ENCODE results near the gene TSPAN15.

- TF ChIP-seq, protein P1, sequence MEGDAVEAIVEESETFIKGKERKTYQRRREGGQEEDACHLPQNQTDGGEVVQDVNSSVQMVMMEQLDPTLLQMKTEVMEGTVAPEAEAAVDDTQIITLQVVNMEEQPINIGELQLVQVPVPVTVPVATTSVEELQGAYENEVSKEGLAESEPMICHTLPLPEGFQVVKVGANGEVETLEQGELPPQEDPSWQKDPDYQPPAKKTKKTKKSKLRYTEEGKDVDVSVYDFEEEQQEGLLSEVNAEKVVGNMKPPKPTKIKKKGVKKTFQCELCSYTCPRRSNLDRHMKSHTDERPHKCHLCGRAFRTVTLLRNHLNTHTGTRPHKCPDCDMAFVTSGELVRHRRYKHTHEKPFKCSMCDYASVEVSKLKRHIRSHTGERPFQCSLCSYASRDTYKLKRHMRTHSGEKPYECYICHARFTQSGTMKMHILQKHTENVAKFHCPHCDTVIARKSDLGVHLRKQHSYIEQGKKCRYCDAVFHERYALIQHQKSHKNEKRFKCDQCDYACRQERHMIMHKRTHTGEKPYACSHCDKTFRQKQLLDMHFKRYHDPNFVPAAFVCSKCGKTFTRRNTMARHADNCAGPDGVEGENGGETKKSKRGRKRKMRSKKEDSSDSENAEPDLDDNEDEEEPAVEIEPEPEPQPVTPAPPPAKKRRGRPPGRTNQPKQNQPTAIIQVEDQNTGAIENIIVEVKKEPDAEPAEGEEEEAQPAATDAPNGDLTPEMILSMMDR (conservative IDR thresholded peaks at IDR 0.05; ENCODE audit: low read length): no peak
- no peak for TF ChIP-seq EZH2phosphoT487 (IDR thresholded peaks at IDR 0.05; ENCODE audit: borderline replicate concordance, low read depth, low read length)
Observed at GRCh38 chr10:69406816-69407580, 44.3 kb upstream of the TSPAN15 start.
